ENCODE measurements around the gene PPP1R3E.

PPP1R3E gene

DNA sequence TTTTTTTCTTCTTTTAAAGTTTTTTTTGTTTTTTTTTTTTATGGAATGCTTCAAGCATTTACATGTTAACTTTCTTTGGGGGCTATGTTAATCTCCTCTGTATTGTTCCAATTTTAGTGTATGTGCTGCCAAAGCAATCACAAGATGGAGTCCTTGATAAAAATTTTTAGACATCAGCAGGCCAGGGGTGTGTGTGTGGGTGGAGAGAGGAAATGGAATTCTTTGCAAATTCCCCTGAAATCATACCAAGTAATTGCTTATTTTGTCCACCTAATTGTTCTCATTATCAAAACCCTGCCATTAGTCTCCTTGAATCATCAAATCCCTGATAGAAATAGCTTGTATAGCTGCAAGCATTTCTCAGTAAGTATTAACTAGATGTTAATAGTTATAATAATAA is 43.2 kb downstream of the PPP1R3E start:
- no peak for DNase-seq (ENCODE audit: insufficient read length, low spot score)
- TF ChIP-seq, protein P1, sequence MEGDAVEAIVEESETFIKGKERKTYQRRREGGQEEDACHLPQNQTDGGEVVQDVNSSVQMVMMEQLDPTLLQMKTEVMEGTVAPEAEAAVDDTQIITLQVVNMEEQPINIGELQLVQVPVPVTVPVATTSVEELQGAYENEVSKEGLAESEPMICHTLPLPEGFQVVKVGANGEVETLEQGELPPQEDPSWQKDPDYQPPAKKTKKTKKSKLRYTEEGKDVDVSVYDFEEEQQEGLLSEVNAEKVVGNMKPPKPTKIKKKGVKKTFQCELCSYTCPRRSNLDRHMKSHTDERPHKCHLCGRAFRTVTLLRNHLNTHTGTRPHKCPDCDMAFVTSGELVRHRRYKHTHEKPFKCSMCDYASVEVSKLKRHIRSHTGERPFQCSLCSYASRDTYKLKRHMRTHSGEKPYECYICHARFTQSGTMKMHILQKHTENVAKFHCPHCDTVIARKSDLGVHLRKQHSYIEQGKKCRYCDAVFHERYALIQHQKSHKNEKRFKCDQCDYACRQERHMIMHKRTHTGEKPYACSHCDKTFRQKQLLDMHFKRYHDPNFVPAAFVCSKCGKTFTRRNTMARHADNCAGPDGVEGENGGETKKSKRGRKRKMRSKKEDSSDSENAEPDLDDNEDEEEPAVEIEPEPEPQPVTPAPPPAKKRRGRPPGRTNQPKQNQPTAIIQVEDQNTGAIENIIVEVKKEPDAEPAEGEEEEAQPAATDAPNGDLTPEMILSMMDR (IDR thresholded peaks at IDR 0.05; ENCODE audit: insufficient read depth, missing control alignments), result no peak
- FAIRE-seq, result no peak

DNA sequence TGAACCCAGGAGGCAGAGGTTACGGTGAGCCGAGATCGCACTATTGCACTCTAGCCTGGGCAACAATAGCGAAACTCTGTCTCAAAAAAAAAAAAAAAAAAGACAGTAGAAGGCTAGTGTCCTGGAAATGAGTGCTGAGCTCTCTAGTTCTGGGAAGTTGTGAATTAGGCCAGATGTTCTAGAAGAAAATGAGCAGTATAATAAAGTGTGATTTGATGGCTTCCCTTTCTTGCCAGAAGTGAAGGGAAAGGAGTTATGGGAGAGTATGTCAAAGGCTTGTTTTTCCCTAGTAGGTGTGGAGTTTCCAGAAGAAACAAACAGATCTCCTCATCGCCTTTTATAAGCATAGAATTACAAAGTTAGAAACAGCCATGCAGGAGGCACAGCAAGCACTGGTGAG is 44.4 kb downstream of the PPP1R3E start:
- DNase-seq (ENCODE audit: insufficient read length, low spot score) (no peak), FAIRE-seq (no peak)
- TF ChIP-seq, protein P1 (IDR thresholded peaks at IDR 0.05; ENCODE audit: insufficient read depth, missing control alignments), result no peak

DNA sequence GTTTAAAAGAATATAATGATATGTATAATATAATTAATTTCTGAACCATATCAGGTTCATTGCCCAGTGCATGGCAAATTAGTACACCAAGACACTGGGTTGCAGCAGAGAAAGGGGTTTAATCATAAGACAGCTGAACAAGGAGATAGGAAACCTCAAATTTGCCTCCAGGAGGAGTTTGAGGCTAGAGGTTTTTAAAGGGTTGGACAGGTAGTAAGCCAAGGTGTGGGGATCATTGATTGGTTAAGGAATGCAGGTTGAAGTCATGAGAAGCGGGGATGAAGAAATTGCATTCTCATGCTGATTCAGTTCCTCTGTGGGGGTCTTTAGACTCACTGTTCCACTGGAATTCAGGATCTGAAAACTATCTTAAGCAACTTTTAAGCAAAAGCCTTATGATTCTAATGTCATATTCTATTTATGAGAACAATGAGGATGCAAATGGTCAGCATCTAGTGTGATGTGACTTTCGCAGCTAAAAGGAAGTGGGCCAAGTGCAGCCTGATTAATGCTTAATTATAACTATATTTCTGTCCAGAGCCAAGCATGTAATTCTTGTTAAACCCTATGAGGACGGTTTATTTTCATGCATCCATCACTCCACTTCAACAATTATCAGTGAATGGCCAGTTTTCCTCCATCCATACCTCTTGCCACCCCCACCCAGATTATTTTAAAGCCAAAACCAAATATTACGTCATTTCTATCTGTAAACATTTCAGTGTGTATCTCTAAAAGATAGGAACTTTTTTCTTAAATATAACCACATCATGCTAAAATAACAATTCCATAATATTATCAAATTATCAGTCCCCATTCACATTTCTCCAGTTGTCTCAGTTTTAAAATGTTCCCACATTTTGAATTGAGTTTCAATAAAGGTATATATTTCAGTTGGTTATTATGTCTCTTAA is 50.0 kb downstream of the PPP1R3E start:
- FAIRE-seq, result no peak
- DNase-seq (ENCODE audit: insufficient read length, low spot score), result no peak
- TF ChIP-seq, protein P1 (IDR thresholded peaks at IDR 0.05; ENCODE audit: insufficient read depth, missing control alignments), result no peak

DNA sequence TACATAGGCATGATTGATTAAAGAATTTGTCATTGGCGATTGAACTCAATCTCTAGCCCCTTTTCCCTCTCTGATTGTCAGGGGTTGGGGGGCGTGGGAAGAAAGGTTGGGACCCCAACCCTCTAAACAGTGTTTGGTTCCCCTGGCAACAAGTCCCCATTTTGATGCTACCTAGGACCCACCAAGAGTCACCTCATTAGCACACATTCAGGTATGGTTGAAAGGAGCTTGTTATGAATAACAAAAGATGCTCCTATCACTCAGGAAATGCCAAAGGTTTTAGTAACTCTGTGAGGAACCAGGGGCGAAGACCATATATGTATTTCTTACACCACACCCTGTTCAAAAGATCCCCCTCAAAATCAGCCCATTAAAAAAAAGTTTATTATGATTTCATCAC is 50.7 kb downstream of the PPP1R3E start:
- FAIRE-seq (no peak), DNase-seq (ENCODE audit: insufficient read length, low spot score) (no peak)
- TF ChIP-seq, protein P1 (IDR thresholded peaks at IDR 0.05; ENCODE audit: insufficient read depth, missing control alignments), result no peak

DNA sequence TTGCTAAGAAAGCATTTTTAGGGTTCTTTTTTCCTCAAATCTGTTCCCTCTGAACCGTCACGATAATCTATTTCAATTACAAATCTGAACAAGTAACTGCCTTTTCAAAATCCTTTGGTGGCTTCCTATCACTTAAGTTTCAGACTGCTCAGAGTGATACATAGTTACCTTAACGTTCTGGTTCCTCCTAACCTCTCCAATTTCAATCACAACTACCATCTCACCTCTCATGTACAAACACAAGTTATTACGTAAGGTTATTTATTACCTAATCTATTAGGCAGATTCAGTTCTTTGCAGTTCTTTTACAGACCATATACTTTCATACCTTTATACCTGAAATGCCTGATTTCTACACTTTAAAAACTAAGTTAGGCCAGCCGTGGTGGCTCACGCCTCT is 52.8 kb downstream of the PPP1R3E start:
- no peak for FAIRE-seq
- TF ChIP-seq, protein P1 (IDR thresholded peaks at IDR 0.05; ENCODE audit: insufficient read depth, missing control alignments), result no peak
- no peak for DNase-seq (ENCODE audit: insufficient read length, low spot score)

DNA sequence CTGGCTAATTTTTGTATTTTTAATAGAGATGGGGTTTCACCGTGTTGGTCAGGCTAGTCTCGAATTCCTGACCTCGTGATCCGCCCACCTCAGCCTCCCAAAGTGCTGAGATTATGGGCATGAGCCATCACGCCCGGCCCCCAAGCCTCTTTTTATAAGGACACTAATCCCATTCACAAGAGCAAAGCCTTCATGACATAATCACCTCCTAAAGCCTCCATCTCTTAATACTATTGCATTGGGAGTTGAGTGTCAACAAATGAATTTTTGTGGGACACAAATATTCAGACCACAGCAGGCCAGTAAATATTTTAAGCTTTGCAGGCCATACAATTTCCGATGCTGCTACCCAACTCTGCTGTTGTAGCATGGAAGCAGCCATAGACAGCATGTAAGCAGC is 54.1 kb downstream of the PPP1R3E start:
- DNase-seq (ENCODE audit: insufficient read length, low spot score) (no peak), FAIRE-seq (no peak)
- TF ChIP-seq, protein P1 (IDR thresholded peaks at IDR 0.05; ENCODE audit: insufficient read depth, missing control alignments), result no peak

Measured in D721Med (cell line).